Mesenchymal stem cell (in vitro differentiated cells and primary cell): ENCODE data around the gene SLC44A3.

Experiments
- DNase-seq: peaks from one replicate; pipeline ENCODE4 v3.0.0-alpha.2; 2013
- H2AFZ ChIP-seq: one replicate; pipeline ENCODE4 v1.6.1; 2013; ENCODE audit warnings: low read depth, mild to moderate bottlenecking, control low read depth, inconsistent platforms, low read length, moderate library complexity
- H2AK5ac ChIP-seq: 2 replicates; pipeline ENCODE4 v1.6.1; 2013; ENCODE audit warnings: low read length, moderate library complexity, mild to moderate bottlenecking, inconsistent platforms; ENCODE audit not compliant: severe bottlenecking
- H2BK120ac ChIP-seq: one replicate; pipeline ENCODE4 v1.6.1; 2013; ENCODE audit warnings: low read depth, mild to moderate bottlenecking, inconsistent platforms, low read length, moderate library complexity
- H2BK12ac ChIP-seq, 2 experiments: one replicate each; pipeline ENCODE4 v1.6.1; 2013; ENCODE audit warnings: inconsistent platforms in 2 of 2, low read length in 2 of 2, mild to moderate bottlenecking in 2 of 2, moderate library complexity in 2 of 2, control low read depth in 1 of 2
- H2BK15ac ChIP-seq: one replicate; pipeline ENCODE4 v1.6.1; 2013; ENCODE audit warnings: mild to moderate bottlenecking, low read depth, inconsistent platforms; ENCODE audit not compliant: poor library complexity, severe bottlenecking
- H2BK5ac ChIP-seq: 2 replicates; pipeline ENCODE4 v1.6.1; 2013; ENCODE audit warnings: low read depth, mild to moderate bottlenecking, low read length, control low read depth, inconsistent platforms; ENCODE audit not compliant: poor library complexity, severe bottlenecking
- H3K14ac ChIP-seq, 2 experiments: one replicate each; pipeline ENCODE4 v1.6.1; 2013; ENCODE audit warnings: inconsistent platforms in 2 of 2, low read length in 2 of 2, control low read depth in 1 of 2, mild to moderate bottlenecking in 1 of 2, moderate library complexity in 1 of 2
- H3K18ac ChIP-seq, 2 experiments: one replicate each; pipeline ENCODE4 v1.6.1; 2013; ENCODE audit warnings: inconsistent platforms in 2 of 2, low read length in 2 of 2, control low read depth in 1 of 2, low read depth in 1 of 2, mild to moderate bottlenecking in 1 of 2
- H3K23ac ChIP-seq, 2 experiments: one replicate each; pipeline ENCODE4 v1.6.1; 2013; ENCODE audit warnings: inconsistent platforms in 2 of 2, low read length in 2 of 2, mild to moderate bottlenecking in 2 of 2, moderate library complexity in 2 of 2, control low read depth in 1 of 2
- H3K27ac ChIP-seq: 2 replicates; pipeline ENCODE4 v1.5.1; 2013; ENCODE audit warnings: mild to moderate bottlenecking, moderate library complexity, low read length, control low read depth, inconsistent platforms; ENCODE audit not compliant: poor library complexity, severe bottlenecking
- H3K27me3 ChIP-seq, 2 experiments: 2 replicates each; pipeline versions ENCODE4 v1.6.1 to v1.7.0; 2013; ENCODE audit warnings: low read length in 2 of 2, mild to moderate bottlenecking in 2 of 2, moderate library complexity in 2 of 2, control low read depth in 1 of 2, inconsistent platforms in 1 of 2; ENCODE audit not compliant: control insufficient read depth in 1 of 2, insufficient read depth in 1 of 2
- H3K36me3 ChIP-seq, 2 experiments: 2 replicates each; pipeline versions ENCODE4 v1.6.1 to v1.7.0; 2013; ENCODE audit warnings: low read length in 2 of 2, control low read depth in 1 of 2, inconsistent platforms in 1 of 2, low read depth in 1 of 2, mild to moderate bottlenecking in 1 of 2; ENCODE audit not compliant: insufficient read depth in 2 of 2, control insufficient read depth in 1 of 2
- H3K4ac ChIP-seq, 2 experiments: one replicate each; pipeline ENCODE4 v1.6.1; 2013; ENCODE audit warnings: inconsistent platforms in 2 of 2, low read length in 2 of 2, mild to moderate bottlenecking in 2 of 2, moderate library complexity in 2 of 2, control low read depth in 1 of 2, low read depth in 1 of 2
- H3K4me1 ChIP-seq: 2 replicates; pipeline ENCODE4 v1.6.1; 2013; ENCODE audit warnings: low read depth, low read length, control low read depth; ENCODE audit not compliant: control insufficient read depth, insufficient read depth
- H3K4me2 ChIP-seq: 2 replicates; pipeline ENCODE4 v1.6.1; 2013; ENCODE audit warnings: low read length, mild to moderate bottlenecking, inconsistent platforms; ENCODE audit not compliant: poor library complexity, severe bottlenecking
- H3K4me3 ChIP-seq, 2 experiments: 2 replicates each; pipeline versions ENCODE4 v1.5.1 to v1.7.0; 2013; ENCODE audit warnings: low read length in 2 of 2, mild to moderate bottlenecking in 2 of 2, control low read depth in 1 of 2, low read depth in 1 of 2; ENCODE audit not compliant: insufficient read depth in 1 of 2
- H3K79me1 ChIP-seq: replicated peaks from 2 replicates; pipeline ENCODE4 v1.6.1; 2013; ENCODE audit warnings: mild to moderate bottlenecking, control low read depth, low read length, inconsistent platforms; ENCODE audit not compliant: poor library complexity, severe bottlenecking
- H3K9ac ChIP-seq: 2 replicates; pipeline ENCODE4 v1.7.0; 2013; ENCODE audit warnings: mild to moderate bottlenecking, low read length, moderate library complexity
- H3K9me3 ChIP-seq: 2 replicates; pipeline ENCODE4 v1.7.0; 2013; ENCODE audit warnings: mild to moderate bottlenecking, low read length; ENCODE audit not compliant: control insufficient read depth
- H4K8ac ChIP-seq: one replicate; pipeline ENCODE4 v1.6.1; 2013; ENCODE audit warnings: inconsistent platforms, mild to moderate bottlenecking, low read length, moderate library complexity
- H4K91ac ChIP-seq: one replicate; pipeline ENCODE4 v1.6.1; 2013; ENCODE audit warnings: mild to moderate bottlenecking, low read length, inconsistent platforms
- WGBS: methylation state at CpG from one replicate; pipeline ENCODE4 v1.1.7; 2013; ENCODE audit warnings: mixed read lengths; 5-methylcytosine and 5-hydroxymethylcytosine counted together

The SLC44A3 gene

DNA sequence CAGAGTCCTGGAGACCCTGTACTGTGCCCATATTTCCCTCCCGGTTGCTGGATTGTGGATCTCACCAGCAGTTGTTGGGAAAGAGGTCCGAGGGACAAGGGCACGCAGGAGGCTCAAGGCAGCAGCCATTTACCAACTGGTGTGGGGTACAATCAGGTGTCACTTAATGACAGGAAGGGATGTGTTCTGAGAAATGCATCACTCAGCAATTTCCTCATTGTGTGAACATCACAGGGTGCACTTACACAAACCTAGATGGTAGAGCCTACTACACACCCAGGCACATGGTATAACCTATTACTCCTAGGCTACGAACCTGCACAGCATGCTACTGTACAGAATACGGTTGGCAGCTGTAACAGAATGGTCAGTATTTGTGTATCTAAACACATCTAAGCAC, 20.7 kb downstream of the SLC44A3 start:
- Histone ChIP-seq H2BK120ac (no peak overlapping the region), H4K91ac (no peak overlapping the region), H2BK15ac (no peak overlapping the region), H3K4me1 (no peaks in the 10 kb centered on the region), H3K36me3 (peaks cover 0 to 45% of the 10 kb centered on the region in 2 experiments), H3K4me3 (no peak overlapping the region), H2BK12ac (no peak overlapping the region), H3K14ac (no peak overlapping the region), H3K9me3 (no peaks in the 10 kb centered on the region), H3K9ac (no peak overlapping the region), H3K23ac (no peak overlapping the region), H4K8ac (no peak overlapping the region), H3K18ac (no peak overlapping the region), H3K27ac (no peak overlapping the region), H2AK5ac (no peak overlapping the region), H2BK5ac (no peak overlapping the region), H3K4ac (no peak overlapping the region), H3K79me1 (no peaks in the 10 kb centered on the region), H2AFZ (no peak overlapping the region), H3K27me3 (no peaks in the 10 kb centered on the region), H3K4me2 (no peak overlapping the region)
- WGBS, result 100% methylated on average over 3 of the region's 5 CpGs
- no peak for DNase-seq

DNA sequence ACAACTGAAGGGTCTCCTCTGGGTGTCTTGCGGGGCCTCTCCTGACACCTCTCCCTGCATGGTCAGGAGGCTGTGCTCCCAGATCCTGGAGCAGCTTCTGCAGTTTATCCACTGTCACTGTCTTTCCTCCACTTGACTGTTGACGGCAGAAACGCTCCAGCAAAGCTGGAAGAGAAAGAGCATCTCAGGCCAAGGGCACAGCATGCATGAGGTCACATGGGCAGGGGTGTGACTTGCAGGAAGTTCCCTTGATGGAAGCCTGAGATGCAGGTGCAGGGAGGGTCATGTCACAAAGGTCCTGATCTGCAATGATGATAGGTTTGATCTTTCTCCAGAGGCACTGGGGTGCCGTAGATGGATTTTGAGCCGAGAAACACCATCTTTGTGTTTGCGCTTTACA, 23.3 kb downstream of the SLC44A3 start:
- Histone ChIP-seq H2BK15ac (no peak overlapping the region), H3K23ac (no peak overlapping the region), H3K14ac (no peak overlapping the region), H2AK5ac (no peak overlapping the region), H3K36me3 (peaks cover 0 to 56% of the 10 kb centered on the region in 2 experiments), H3K27me3 (no peaks in the 10 kb centered on the region), H3K4ac (no peak overlapping the region), H3K18ac (no peak overlapping the region), H3K4me3 (no peak overlapping the region), H2BK5ac (no peak overlapping the region), H3K27ac (no peak overlapping the region), H2BK120ac (no peak overlapping the region), H2BK12ac (no peak overlapping the region), H3K4me1 (no peaks in the 10 kb centered on the region), H3K9ac (no peak overlapping the region), H3K9me3 (no peaks in the 10 kb centered on the region), H2AFZ (no peak overlapping the region), H4K91ac (no peak overlapping the region), H4K8ac (no peak overlapping the region), H3K79me1 (no peaks in the 10 kb centered on the region), H3K4me2 (no peak overlapping the region)
- no peak for DNase-seq
- WGBS, result 94% methylated on average over 6 of the region's 6 CpGs

DNA sequence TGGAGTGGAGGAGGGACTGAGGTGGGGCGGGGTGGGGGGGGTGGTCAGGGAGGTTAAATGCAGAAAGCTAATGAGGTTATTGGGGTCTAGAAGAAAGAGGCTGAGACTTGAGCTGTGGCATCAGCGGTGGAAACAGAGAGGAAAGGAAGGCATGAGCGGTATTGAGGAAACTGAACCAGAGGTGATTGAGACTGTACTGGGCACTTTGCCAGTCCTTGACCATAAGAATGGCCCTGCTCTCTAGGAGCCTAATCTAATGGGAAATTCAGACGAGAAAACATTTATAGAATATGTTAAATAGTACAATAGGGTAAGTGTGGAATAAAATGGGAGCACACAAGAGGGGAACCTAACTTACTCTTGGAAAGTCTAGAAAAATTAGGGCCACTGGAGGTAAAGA, 23.7 kb downstream of the SLC44A3 start:
- H4K91ac ChIP-seq, result no peak overlapping the region
- no peak overlapping the region for H2AFZ ChIP-seq
- peaks cover 0 to 60% of the 10 kb centered on the region in 2 experiments for H3K36me3 ChIP-seq
- no peak overlapping the region for H3K4me3 ChIP-seq
- H3K27ac ChIP-seq, result no peak overlapping the region
- H2AK5ac ChIP-seq, result no peak overlapping the region
- H2BK12ac ChIP-seq, result no peak overlapping the region
- no peak overlapping the region for H2BK15ac ChIP-seq
- H3K4me2 ChIP-seq, result no peak overlapping the region
- no peak overlapping the region for H3K23ac ChIP-seq
- WGBS, result 93% methylated on average over 4 of the region's 4 CpGs
- H3K27me3 ChIP-seq, result no peaks in the 10 kb centered on the region
- DNase-seq, result no peak
- no peak overlapping the region for H4K8ac ChIP-seq
- H2BK120ac ChIP-seq, result no peak overlapping the region
- H3K79me1 ChIP-seq, result no peaks in the 10 kb centered on the region
- no peak overlapping the region for H3K9ac ChIP-seq
- no peaks in the 10 kb centered on the region for H3K9me3 ChIP-seq
- H3K4ac ChIP-seq, result no peak overlapping the region
- no peak overlapping the region for H2BK5ac ChIP-seq
- H3K18ac ChIP-seq, result no peak overlapping the region
- H3K4me1 ChIP-seq, result no peaks in the 10 kb centered on the region
- H3K14ac ChIP-seq, result no peak overlapping the region

DNA sequence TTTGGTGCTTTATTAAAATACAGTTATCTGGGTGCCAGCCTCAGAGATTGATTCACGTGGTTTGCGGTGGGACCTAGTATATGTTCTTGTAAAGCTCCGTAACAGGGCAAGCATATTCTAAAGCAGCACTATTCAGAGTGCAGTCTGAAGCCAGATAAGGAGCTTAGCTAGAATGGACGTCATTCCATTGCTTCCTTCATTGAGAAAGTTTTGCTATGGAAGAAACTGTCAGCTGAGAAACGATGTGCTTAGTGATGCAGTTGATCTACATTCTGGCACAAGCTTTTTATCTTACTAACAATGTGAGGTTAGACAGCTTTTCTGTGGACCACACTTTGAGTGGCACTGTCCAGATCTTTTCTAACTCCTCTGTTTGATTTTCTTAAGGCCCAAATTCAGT, 26.2 kb downstream of the SLC44A3 start:
- H3K4me1 ChIP-seq, result no peaks in the 10 kb centered on the region
- H3K4me3 ChIP-seq, result no peak overlapping the region
- DNase-seq, result no peak
- no peak overlapping the region for H3K27ac ChIP-seq
- H2BK15ac ChIP-seq, result no peak overlapping the region
- H2BK5ac ChIP-seq, result no peak overlapping the region
- no peak overlapping the region for H3K14ac ChIP-seq
- peaks cover 0 to 64% of the 10 kb centered on the region in 2 experiments for H3K36me3 ChIP-seq
- 97% methylated on average over 5 of the region's 5 CpGs for WGBS
- H3K9ac ChIP-seq, result no peak overlapping the region
- no peak overlapping the region for H2AFZ ChIP-seq
- H3K4ac ChIP-seq, result no peak overlapping the region
- peaks cover 2% of the 10 kb centered on the region for H3K79me1 ChIP-seq
- no peak overlapping the region for H4K8ac ChIP-seq
- H3K27me3 ChIP-seq, result no peaks in the 10 kb centered on the region
- H3K9me3 ChIP-seq, result no peaks in the 10 kb centered on the region
- no peak overlapping the region for H3K4me2 ChIP-seq
- H2AK5ac ChIP-seq, result no peak overlapping the region
- no peak overlapping the region for H2BK12ac ChIP-seq
- no peak overlapping the region for H2BK120ac ChIP-seq
- no peak overlapping the region for H4K91ac ChIP-seq
- no peak overlapping the region for H3K23ac ChIP-seq
- no peak overlapping the region for H3K18ac ChIP-seq
